LNCAP (cell line): ENCODE results near the gene PSMG4.

ENCODE experiments used
- CTCF ChIP-seq: fragments of 450-650 bp; IDR thresholded peaks from 2 replicates; pipeline ENCODE4 v1.5.1; 2017; ENCODE audit warnings: mild to moderate bottlenecking

PSMG4 gene

GRCh38 chr6:3227363-3228045 lies 31.2 kb upstream of the PSMG4 start, which contains the start of gene TUBB2B:
Gene TUBB2B (minus strand): TSS chr6:3227653. CDS start chr6:3227543, 110 bp downstream.
- TF ChIP-seq CTCF: no peak

- TF ChIP-seq CTCF: no peak
Observed at GRCh38 chr6:3228046-3228671, 30.6 kb upstream of the PSMG4 start.

GRCh38 chr6:3228771-3229565 lies 29.8 kb upstream of the PSMG4 start:
- TF ChIP-seq CTCF: no peak

GRCh38 chr6:3229566-3230178 lies 29.1 kb upstream of the PSMG4 start:
- no peak for TF ChIP-seq CTCF

GRCh38 chr6:3230256-3230882 lies 28.4 kb upstream of the PSMG4 start:
- TF ChIP-seq CTCF: no peak

DNA sequence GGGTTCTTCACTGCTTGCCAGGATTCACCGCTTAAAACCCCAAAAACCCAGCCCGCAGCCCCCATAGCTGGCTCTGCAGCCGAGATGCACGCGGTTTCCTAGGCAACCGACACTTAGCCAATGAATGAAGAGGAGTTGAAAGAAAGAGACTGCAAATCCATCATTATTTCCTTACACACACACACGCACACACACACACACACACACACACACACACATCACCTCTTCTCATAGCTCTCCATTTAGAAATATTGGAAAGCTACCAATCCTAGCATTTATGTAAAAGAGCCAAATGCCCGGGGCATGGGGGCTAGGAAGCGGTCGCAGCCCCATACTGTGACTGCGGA lies 27.9 kb upstream of the PSMG4 start:
- TF ChIP-seq CTCF: no peak

DNA sequence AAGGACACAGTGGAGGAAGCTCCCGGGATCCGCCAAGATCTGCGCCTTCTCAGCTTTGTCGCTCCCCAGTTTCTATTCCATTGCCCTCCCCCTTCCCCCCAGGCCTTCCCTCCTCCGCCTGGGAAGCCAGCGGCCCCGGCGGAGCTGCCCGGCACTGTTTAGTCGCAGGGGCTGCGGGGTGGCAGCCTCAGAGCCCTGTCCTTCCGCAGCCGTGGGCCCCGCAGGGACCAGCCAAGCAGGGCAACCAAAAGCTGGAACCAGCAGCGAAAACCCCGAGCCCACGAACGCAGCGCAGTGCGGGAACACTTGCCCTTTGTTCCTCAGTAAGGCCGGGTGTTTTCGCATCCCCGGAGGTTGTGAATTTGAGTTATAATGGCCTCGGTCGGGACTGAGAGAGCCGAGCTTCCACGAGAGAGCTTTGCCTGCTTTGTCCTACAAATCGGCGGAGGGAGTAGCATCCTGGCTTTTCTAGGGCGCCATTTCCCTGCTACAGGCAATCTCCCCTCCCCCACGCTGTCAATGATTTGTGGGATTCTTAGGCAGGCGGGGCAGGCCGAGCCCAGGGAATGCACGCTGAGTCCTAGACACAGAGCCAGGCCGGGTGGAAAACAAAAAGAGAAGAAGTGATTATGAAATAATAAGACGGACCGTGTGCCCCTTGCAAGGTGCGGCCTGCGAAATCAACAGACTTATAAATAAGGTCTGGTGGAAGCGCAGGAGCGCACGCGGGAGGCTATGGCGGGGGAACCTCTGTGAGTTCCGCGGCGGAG lies 27.3 kb upstream of the PSMG4 start:
- no peak for TF ChIP-seq CTCF
